Fibroblast of skin of left biceps (primary cell): ENCODE measurements around the gene LIPM.

ENCODE experiments used
- DNase-seq, 2 experiments: peaks; one replicate each; pipeline ENCODE4 v3.0.0-alpha.2; 2013; ENCODE audit warnings: low read depth in 2 of 2

LIPM gene

GRCh38 chr10:88800152-88801125 lies 2.1 kb upstream of the LIPM start:
- DNase-seq, result peak in 1 of 2 experiments; percentile 47

GRCh38 chr10:88803641-88804040 lies 1.1 kb downstream of the LIPM start:
- no peak for DNase-seq

GRCh38 chr10:88804083-88804812 lies 1.7 kb downstream of the LIPM start:
- no peak for DNase-seq

GRCh38 chr10:88805361-88805760 lies 2.8 kb downstream of the LIPM start:
- DNase-seq, result no peak

- no peak for DNase-seq
Measured at GRCh38 chr10:88805924-88806323, 3.4 kb downstream of the LIPM start.

- DNase-seq, result no peak
Measured at GRCh38 chr10:88809621-88810020, 7.1 kb downstream of the LIPM start.

- peak in 1 of 2 experiments; percentile 28 for DNase-seq
Measured at GRCh38 chr10:88810196-88810961, 7.8 kb downstream of the LIPM start.

- DNase-seq, result no peak
Measured at GRCh38 chr10:88813200-88813599, 10.7 kb downstream of the LIPM start.

GRCh38 chr10:88819290-88819689 lies 16.8 kb downstream of the LIPM start:
- peak in 1 of 2 experiments; percentile 17 for DNase-seq

- DNase-seq, result peak; percentile 74 to 79
Measured at GRCh38 chr10:88820748-88821401, 18.3 kb downstream of the LIPM start.

- DNase-seq, result no peak
Measured at GRCh38 chr10:88826388-88826787, 23.9 kb downstream of the LIPM start.

- DNase-seq, result no peak
Measured at GRCh38 chr10:88827671-88828070, 25.1 kb downstream of the LIPM start.

- DNase-seq, result no peak
Measured at GRCh38 chr10:88828310-88828709, 25.8 kb downstream of the LIPM start.

GRCh38 chr10:88830643-88831268 lies 28.2 kb downstream of the LIPM start:
- DNase-seq, result no peak

GRCh38 chr10:88831709-88832108 lies 29.2 kb downstream of the LIPM start:
- no peak for DNase-seq

- DNase-seq, result no peak
Measured at GRCh38 chr10:88832376-88832775, 29.8 kb downstream of the LIPM start.

GRCh38 chr10:88833156-88833555 lies 30.6 kb downstream of the LIPM start:
- no peak for DNase-seq

GRCh38 chr10:88833723-88834122 lies 31.2 kb downstream of the LIPM start:
- no peak for DNase-seq

- peak; percentile 57 to 65 for DNase-seq
Measured at GRCh38 chr10:88835096-88835909, 32.8 kb downstream of the LIPM start.

- no peak for DNase-seq
Measured at GRCh38 chr10:88835910-88836221, 33.3 kb downstream of the LIPM start.
